LNCAP (cell line): Measurements from ENCODE around the gene UBASH3B.
A peak's percentile ranks its signal among the peaks of the same experiment; 100 is the strongest.

ENCODE experiments used
- TF ChIP-seq, protein P1 (sequence below): fragments of 450-650 bp; IDR thresholded peaks from 2 replicates; pipeline ENCODE4 v1.5.1; 2017; ENCODE audit warnings: mild to moderate bottlenecking

The UBASH3B gene

DNA sequence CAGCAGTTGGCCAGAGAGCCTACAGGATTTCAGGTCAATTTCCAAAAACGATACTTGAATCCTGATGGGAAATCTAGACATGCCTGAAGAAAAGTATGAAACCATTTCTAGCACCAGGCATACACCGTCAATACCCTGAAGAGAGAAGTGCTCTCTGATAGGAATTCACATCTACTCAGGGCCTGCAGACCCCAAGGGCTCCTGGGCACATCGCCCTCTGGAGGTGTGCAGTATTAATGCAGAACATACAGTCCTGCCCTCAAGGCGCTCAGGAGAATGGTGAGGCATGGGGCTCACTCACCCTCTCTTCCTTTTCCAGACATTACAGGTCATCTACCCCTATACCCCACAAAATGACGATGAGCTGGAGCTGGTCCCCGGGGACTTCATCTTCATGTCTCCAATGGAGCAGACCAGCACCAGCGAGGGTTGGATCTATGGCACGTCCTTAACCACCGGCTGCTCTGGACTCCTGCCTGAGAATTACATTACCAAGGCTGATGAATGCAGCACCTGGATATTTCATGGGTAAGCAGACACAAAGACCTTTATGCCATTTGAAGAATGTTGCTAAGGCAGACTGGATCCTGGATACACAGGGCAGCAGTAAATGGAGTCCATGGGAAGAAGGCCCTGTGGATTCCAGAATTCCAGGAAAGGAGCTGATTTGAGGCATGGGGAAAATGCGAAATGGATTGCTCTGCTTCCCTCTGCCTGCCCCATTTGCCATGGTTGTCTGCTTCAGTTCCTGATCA lies 133.4 kb downstream of the UBASH3B start:
- TF ChIP-seq, protein P1, sequence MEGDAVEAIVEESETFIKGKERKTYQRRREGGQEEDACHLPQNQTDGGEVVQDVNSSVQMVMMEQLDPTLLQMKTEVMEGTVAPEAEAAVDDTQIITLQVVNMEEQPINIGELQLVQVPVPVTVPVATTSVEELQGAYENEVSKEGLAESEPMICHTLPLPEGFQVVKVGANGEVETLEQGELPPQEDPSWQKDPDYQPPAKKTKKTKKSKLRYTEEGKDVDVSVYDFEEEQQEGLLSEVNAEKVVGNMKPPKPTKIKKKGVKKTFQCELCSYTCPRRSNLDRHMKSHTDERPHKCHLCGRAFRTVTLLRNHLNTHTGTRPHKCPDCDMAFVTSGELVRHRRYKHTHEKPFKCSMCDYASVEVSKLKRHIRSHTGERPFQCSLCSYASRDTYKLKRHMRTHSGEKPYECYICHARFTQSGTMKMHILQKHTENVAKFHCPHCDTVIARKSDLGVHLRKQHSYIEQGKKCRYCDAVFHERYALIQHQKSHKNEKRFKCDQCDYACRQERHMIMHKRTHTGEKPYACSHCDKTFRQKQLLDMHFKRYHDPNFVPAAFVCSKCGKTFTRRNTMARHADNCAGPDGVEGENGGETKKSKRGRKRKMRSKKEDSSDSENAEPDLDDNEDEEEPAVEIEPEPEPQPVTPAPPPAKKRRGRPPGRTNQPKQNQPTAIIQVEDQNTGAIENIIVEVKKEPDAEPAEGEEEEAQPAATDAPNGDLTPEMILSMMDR = no peak

DNA sequence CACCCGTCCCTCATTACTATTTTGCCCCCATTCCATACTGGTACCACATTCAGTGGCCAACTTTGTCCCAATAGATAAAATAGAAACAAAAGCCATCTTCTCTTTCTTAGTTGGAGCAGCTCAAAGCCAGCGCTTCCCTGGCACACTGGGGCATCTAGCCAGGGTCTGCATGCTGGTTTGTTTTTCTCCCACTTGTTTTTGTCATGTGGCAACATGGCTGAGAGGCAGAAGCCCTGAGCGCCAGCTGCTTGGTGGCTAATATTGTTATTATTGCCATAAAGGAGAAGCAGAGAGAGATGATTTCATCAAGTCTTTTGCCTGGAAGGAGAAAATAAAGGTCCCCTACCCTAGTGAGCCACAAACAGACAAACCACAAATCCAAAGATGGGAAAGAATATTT lies 134.4 kb downstream of the UBASH3B start:
- TF ChIP-seq, protein P1 = no peak

DNA sequence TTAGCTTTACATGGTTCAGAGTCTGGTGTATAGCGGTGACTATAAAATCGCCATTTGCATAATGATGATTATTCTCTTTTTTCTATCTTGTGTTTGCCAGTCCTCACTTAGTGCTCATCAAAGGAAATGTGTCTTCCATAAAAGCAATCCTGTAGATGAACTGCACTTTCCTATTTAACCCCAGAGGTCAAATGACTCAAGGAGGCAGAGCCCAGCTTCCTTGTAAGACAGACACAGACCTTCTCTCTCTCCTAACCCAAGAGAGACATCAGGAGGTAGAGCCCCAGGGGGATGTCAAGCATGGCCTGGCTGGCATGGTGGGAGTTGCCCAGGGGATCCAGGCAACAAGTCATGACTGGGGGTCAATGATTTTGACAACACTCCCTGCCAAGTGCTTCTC lies 135.9 kb downstream of the UBASH3B start:
- TF ChIP-seq, protein P1 = no peak

DNA sequence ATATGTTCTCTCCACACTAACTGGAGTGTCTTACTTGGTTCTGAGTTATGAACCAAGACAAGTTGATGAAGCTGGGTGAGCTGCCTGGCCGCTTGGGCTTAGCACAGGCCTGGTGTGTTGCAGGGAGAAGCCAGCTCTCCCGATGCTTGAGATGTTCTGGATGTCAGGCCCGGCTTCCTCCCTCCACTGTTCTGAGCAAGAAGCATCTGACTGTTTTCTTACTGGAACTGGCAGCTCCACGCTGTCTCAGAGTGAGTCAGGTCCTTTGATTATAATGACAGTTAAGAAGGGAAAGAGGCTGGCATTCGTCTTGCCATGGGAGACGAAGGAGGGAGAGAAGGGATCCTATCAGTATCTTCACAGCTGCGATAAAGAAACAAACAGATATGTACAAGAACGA lies 136.3 kb downstream of the UBASH3B start:
- TF ChIP-seq, protein P1 = no peak

DNA sequence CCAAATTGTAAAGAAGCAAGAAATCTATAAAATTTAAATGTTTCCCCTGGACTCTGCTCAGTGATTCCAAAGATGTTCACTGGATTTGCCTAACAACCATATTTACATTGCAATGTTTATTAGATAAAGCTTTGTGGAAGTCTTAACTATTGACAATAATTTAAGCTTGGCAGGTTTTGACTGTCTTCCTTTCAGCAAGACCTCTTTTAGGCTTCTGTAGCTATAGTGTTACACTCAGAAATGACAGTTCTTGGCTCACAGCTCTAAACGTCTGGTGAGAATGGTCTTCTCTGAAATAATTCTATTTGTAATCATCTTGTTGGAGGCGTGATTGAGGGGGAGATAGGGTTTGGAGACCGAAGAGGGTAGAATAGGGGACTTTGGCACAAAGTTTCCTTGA lies 138.0 kb downstream of the UBASH3B start:
- TF ChIP-seq, protein P1 = no peak

DNA sequence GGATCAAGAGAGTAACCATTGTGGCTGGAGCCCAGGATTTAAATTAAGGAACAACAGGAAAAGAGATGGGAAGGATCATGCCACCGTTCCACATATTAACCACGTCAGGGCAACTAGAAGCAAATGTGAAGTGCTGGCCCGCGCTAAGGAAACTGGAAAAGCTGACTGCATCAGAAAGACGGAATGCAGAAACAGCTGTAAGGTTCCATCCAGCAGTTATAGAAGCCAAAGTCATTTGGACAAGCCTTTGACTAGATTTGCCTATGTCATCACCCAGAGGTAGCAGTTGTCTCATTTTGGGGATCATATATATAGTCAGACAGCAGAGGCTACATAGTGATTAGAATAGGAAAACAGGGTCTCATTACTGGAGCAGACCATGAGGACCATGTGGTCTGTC lies 139.8 kb downstream of the UBASH3B start:
- TF ChIP-seq, protein P1 = no peak

DNA sequence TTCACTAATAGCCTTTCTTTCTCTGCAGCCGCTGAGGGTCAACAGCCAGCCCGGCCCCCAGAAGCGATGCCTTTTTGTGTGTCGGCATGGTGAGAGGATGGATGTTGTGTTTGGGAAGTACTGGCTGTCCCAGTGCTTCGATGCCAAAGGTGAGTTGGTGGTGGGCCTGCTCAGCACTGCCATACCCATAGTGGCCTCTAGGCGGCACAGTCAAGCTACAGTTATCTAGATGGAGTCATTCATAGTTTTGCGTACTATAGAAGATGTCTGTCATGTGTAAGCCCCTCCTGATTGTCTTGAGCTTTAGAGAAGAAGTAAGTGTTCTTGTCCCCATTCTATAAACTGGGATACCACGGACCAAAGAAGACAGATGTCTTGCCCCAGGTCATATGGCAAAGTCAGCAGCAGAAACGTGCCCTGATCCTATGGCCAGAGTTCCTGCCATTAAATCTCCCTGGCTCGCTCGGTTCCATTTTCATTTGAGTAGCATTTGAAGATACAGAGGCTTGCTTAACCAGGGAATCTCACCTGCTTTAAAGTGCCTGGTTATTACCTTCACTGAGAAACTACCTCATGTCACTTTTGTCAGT lies 140.7 kb downstream of the UBASH3B start:
- TF ChIP-seq, protein P1 = peak; percentile 91
